Measurements from ENCODE around the gene NTPCR.
A peak's percentile ranks its signal among the peaks of the same experiment; 100 is the strongest.

DNA sequence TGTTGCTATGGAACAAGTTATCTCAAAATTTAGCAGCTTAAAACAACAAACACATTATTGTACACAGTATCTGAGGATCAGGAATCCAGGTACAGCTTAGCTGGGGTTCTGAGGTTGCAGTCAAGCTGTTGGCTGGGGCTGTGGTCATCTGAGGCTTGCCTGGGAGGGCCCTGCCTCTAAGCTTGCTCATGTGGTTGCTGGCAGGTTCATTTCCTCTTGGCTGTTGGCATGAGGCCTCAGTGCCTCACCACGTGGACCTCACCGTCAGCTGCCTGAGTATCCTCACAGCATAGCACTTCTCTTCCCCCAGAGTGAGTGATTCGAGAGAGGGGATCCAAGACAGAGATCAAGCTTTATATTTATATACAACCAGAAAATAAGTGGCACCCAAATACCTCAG, 18.6 kb downstream of the NTPCR start:
- TF ChIP-seq, protein P1, sequence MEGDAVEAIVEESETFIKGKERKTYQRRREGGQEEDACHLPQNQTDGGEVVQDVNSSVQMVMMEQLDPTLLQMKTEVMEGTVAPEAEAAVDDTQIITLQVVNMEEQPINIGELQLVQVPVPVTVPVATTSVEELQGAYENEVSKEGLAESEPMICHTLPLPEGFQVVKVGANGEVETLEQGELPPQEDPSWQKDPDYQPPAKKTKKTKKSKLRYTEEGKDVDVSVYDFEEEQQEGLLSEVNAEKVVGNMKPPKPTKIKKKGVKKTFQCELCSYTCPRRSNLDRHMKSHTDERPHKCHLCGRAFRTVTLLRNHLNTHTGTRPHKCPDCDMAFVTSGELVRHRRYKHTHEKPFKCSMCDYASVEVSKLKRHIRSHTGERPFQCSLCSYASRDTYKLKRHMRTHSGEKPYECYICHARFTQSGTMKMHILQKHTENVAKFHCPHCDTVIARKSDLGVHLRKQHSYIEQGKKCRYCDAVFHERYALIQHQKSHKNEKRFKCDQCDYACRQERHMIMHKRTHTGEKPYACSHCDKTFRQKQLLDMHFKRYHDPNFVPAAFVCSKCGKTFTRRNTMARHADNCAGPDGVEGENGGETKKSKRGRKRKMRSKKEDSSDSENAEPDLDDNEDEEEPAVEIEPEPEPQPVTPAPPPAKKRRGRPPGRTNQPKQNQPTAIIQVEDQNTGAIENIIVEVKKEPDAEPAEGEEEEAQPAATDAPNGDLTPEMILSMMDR (IDR thresholded peaks at IDR 0.05; ENCODE audit: extremely low read depth in 1 of 2, insufficient read depth in 1 of 2, low read depth in 1 of 2, low read length in 2 of 2), result no peak
- no peak for TF ChIP-seq EZH2 (IDR thresholded peaks at IDR 0.05; ENCODE audit: borderline replicate concordance, low read depth, low read length, severe bottlenecking)
- TF ChIP-seq POLR2A (IDR thresholded peaks at IDR 0.05; ENCODE audit: low read depth, low read length), result no peak
- TF ChIP-seq POLR2AphosphoS5 (IDR thresholded peaks at IDR 0.05; ENCODE audit: insufficient read depth, low read depth, low read length), result no peak
- peak; percentile 39 for TF ChIP-seq MAX (IDR thresholded peaks at IDR 0.05; ENCODE audit: insufficient read depth, insufficient read length)
- TF ChIP-seq FOS (IDR thresholded peaks at IDR 0.05; ENCODE audit: borderline replicate concordance, insufficient read depth, low read length), result no peak
- no peak for TF ChIP-seq GATA2 (IDR thresholded peaks at IDR 0.05; ENCODE audit: insufficient read depth, insufficient read length, low read depth, low read length)
- no peak for TF ChIP-seq MYC (IDR thresholded peaks at IDR 0.05; ENCODE audit: low read depth, low read length)
- no peak for TF ChIP-seq JUN (IDR thresholded peaks at IDR 0.05; ENCODE audit: borderline replicate concordance, insufficient read depth, insufficient read length, low read depth)
